ENCODE results near the gene FRRS1.

DNA sequence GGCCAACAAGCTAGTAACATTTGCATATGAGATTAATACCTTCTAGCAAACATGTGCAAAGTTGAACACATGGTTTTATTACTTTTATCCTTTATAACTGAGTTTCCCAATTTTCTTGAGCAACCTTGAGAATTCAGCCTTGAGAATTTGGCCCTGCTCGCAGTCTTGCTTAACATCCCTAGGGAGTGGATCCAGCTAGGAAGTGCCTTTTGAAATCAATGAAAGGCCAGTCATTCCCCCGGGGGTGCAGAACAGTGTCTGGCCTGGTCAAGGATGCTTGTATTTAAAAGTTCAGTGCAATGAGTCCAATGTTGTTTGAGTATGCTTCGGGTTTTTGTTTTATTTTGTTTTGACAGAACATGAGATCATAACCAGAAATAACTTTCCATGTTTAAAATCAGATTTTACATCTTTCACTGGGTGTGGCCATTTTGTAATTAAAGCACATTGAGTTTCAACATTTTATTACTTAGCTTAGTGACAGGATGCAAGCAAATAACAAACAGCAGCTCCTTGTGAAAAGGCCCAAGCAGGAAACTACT is 103.8 kb downstream of the FRRS1 start:
- TF ChIP-seq REST (IDR thresholded peaks at IDR 0.05; ENCODE audit: insufficient read depth in 1 of 2, low read depth in 2 of 2, low read length in 2 of 2) (no peak), SIN3A (IDR thresholded peaks at IDR 0.05; ENCODE audit: borderline replicate concordance, insufficient read depth, low read length) (no peak), POLR2AphosphoS5 (IDR thresholded peaks at IDR 0.05; ENCODE audit: low read depth, low read length) (no peak), TAF1 (IDR thresholded peaks at IDR 0.05; ENCODE audit: borderline replicate concordance, insufficient read depth, low read length) (no peak), FOXP2 (optimal IDR thresholded peaks at IDR 0.05; ENCODE audit: borderline replicate concordance, extremely low read depth, extremely low read length, insufficient read depth) (no peak)

Data from PFSK-1 (cell line).